GM18909 (cell line): ENCODE results near the gene NHS.

Experiments
- ATAC-seq: cut with Tn5 transposase; IDR thresholded peaks from one replicate; pipeline ENCODE4 v1.9.1; 2021; ENCODE audit warnings: mild to moderate bottlenecking; ENCODE audit not compliant: unreplicated experiment, poor library complexity

NHS gene

DNA sequence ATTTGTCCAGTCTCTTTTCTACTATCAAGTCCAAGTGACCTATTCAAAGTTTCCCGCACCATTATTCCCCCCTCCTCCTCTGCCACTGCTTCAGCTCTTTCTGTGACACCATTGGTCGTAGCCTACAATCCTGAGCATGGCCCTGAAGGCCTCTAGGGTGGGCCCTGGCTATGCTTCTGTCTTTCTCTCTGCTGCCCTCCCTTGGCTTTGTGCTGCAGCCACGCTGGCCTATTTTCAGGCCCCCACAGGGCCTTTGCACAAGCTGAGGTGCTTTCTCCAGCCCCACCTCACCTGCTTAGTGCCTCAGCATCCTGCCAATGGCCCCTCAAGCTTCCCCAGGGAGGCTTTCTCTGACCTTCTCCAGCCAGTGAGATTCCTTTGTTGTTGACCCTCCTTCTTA, 156.5 kb downstream of the NHS start:
- ATAC-seq, result no peak

DNA sequence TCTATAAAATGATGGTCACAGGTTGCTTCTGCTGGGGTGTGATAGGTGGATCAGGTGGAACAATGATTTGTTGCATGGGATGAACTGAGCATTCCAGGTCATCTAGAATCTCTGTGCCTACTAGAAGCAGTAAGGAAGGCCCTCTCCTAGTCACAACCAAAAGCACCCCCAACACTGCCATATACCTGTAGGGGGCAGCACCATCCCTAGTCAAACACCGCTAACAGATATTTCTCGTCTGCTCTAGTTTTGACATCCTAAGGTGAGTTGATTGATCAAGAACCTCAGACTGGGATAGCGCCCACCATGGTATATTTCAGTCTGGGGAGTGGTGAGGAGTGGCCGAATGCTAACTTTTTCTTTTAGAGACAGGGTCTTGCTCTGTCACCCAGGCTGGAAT, 160.2 kb downstream of the NHS start:
- ATAC-seq, result peak; percentile 63

DNA sequence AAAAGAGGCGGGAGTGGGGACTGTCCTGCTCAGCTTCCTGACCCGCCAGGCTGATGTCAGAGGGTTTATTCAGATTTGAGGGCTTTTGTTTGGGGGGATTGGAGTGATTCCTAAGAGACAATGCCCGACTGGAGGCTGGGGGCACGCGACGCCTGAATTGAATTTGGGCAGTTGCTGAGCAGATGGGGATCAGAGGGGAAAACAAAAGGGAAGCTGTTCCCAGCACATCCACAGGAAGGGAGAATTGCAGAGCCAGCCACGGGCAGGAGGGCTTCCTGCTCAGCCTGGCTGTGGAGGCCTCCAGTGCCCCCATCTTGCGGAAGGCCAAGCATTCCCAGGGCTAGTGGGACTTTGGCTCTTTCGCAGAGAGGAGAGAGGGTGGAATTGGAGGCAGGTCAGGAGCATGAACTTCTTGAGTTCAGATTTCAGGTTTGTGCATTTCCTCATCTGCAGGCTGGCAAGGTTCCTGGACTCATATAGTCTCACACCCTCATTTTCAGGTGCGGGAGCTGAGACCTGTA, 162.8 kb downstream of the NHS start:
- ATAC-seq, result no peak

DNA sequence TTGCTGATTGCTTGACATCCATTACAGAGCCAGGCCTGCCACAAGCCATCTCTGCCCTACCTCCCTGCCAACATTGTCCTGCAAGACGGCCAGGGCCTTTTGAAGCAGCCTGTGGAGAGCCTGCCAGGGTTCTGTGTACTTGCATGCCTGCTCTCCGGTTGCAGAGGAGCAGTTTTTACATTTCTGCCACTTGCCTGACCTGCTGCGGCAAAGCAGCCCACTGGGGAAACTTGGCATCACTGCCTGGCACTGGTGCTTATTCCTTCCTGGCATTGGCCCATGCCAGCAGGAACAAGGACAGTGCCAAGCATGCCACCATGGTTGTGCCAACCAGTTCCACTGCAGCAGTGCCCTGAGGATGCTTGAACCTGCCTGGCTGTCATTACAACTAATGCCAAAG, 167.1 kb downstream of the NHS start:
- ATAC-seq, result no peak

DNA sequence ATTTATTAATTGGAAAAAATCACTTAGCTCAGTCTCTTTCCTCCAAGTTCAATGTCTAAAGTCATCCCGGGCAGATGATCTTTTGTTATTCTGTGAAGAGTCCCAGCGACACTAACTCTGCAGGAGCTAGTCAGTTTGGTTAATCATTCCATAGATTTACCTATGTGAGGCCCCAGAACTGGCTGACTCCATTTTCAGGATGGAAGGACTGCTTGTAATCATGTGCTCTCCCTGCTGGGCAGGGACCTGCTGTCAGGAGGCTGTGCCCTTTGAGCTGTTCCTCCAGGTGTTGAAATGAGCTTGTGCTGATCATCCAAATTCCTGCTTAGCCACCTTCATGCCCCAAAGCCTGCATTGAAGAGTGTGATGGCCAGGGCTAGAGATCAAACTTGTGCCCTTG, 169.8 kb downstream of the NHS start:
- ATAC-seq, result no peak

DNA sequence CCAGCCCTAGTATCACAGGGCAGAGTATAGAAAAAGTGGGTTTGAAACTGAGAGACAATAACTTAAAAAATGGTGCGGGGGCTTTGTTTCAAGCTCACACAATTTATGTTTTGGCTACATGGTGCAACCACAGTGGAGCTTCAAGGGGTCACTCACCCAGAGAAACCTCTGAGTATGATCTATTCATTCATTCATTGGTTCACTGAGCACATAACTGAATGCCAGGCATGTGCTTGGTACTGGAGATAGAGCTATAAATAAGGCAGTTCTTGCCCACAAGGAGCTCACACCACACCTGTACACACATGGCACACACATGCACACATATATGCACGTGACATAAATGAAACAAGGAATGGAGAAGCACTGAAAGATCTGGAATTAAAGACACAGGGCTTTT, 171.4 kb downstream of the NHS start:
- no peak for ATAC-seq

DNA sequence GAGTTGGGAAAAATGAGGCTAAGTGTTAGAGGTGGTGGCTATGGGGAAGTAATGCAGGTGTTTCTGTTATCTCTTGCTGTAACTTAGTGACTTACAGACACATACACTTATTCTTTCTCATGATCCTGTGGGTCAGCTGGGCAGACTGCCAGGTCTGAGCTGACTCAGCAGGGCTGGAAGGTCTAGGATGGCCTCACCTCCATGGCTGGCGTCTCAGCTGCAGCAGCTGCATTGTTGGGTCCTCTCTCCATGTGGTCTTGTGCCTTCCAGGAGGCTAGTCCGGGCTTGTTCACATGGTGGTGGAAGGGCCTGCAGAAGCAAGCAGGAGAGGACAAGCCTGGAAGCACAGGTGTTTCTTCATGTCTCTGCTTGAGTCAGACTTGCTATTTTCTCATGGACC, 172.7 kb downstream of the NHS start:
- ATAC-seq, result peak; percentile 78

DNA sequence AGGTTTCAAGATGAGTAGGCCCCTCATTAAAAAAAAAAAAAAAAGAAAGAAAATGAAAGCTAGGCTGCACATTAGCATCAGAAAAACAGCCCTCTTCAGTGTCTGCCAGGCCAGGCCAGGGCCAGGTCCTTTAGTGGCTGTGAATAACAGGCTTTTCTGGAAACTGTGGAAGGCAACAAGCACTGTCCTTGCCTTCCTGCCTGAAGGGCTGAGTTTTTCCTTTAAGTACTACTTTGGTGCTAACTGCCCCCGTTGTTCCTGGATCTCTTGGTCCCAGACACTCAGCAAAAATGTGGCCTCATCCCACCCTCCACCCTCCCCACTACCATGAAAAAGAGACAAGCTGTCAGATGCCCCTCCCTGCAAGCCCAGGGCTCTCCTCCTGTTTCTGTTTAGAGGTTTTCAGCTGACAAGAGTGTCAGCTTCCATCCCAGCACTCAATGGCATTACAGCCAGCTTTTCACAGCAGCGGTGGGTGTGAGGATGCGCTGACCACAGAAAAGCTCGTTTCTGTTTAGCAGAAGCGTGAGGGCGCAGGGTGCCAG, 174.2 kb downstream of the NHS start:
- ATAC-seq, result no peak

DNA sequence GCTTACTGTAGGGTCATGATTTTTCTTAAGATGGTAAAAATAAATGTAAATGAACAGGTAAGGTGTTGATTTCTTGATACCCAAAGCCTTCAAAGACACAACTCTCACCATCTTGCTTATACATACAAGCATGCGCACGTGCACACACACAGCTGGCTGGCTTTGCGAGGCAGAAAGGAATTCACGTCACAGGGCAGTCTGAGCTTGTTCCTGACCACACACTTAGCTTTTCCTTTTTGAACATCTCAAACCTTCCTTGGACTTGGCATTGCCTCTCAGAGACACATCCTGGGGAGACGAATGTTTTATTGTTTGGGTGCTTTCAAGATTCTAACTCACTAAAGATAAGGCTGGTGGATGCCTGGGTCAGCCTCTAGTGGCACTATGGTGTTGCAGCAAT, 175.0 kb downstream of the NHS start:
- no peak for ATAC-seq

DNA sequence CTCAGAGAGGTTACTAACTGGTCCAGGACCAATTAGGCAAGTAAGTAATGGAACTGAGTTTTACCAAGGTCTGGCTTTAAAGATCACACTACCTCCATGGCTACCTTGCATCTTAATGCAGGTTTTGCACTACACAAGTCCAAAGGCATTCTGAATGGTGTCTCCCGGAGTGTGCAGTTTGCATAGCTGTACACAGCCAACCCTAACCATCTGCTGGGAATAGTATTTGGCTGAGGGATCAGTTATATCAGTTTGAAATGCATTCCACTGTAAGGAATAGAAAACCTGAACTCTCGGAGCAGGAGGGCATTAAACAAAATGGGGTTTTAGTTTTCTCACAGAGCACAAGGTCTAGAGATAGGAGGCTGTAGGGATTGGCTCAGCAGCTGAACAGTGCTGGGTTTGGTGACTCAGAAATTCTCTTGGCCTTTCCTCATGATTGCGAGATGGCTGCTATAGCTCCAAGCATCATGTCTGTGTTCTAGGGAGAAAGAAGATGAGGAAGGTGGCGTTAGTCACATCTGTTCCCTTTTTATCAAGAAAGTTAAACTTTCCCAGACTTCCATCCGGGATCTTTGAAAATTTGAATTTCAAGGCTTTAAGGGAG, 177.1 kb downstream of the NHS start:
- no peak for ATAC-seq

DNA sequence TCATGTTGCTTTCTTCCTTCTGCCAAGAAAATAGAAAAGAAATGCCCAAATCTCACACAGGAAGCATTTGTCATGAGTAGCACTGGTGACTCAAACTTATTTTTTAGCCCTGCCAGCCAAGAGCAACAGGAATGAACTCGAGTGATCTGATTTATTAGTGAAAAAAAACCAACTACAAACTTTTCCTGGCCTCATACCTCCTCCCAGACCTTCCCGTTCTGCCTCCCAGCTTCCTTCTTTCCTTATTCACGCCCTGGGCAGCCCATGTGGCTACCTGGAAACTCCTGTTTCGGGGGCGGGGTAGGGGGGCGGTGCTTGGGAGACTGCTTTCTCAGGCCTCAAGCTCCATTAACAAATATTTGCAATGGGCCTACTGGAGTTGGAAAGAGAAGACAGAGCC, 178.5 kb downstream of the NHS start:
- no peak for ATAC-seq

DNA sequence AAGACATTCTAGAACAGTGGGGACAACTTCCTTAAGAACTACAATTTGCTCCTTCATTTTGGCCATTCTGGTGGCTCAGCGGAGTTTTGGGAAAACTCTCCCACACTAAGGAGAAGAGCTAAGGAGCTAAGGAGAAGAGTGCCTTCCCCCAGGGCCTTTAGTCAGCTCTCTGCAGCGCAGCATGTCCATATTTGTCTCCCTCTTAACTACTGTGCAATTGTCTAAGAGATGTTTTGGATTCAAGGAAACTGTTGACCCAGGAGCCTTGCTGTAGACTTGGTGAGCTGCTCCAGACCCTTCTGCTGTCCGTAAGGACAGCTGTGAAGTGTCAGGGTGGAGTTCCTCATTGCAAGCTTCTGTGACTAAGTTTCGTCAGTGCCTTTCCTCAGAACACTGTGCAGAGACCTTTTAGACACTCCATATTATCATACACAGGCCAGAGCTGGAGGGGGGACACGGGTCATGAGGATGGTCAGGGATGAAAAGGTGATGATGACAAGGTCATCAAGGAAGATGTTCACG, 179.0 kb downstream of the NHS start:
- no peak for ATAC-seq

DNA sequence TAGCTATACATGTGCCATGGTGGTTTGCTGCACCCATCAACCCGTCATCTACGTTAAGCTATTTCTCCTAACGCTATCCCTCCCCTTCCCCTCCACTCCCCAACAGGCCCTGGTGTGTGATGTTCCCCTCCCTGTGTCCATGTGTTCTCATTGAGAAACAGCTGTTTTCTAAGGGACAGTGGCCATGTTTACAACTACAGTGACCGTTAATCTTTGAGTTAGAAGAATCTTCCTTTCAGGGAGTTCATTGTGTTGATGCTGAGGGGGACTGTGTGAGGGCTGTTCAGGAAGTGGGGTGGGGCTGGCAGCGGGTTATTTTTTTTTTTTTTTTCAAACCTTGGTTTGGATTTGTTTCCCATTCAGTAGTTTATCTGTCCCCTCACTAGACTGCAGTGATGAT, 179.9 kb downstream of the NHS start:
- ATAC-seq, result no peak

DNA sequence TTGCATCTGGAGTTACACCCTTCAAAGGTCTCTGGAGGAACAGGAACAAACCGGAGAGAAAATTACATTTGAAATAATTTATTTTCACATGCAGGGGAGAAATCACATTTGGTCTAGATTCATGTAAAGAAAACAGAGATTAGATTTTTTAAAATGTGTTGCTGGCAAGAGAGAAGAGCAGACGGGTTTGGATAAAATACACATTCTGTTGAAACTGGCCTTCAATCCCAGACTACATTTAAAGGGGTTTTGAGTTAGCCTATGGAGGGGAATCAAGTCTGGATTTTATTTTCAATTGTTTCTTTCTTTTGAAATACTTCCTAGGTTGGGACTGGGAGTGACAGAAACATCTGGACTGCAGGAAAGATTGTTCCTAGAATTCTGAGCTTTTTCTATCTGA, 180.8 kb downstream of the NHS start:
- no peak for ATAC-seq

DNA sequence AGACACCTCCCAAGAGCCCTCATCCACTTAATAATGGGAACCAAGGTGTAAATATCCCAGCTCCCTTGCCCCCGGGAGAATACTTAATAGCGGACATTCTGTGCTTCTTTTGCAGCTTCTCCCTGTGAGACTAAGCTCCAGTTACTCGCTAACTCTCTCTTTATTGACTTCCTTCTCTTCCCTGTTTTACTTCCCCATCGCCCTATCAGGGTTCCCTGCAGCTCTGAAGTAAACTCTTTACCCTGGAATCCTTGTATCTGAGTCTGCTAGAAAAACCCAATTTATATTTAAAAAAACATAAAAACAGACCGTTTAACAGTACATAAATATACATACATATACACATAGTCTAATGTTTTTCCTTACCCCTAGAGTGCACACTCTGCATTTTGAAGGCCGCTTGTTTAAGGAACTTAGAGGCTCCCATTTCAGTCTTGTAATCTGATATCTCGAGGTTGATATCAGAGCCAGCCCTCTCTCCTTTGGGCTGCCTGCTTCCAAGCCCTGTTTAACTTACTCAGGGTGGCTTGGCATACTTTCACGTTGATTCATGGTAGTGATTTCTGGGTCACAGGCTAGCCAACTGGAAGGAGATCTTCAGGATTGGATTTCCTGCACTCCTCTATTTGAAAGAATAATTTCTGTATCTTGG, 184.9 kb downstream of the NHS start:
- no peak for ATAC-seq

DNA sequence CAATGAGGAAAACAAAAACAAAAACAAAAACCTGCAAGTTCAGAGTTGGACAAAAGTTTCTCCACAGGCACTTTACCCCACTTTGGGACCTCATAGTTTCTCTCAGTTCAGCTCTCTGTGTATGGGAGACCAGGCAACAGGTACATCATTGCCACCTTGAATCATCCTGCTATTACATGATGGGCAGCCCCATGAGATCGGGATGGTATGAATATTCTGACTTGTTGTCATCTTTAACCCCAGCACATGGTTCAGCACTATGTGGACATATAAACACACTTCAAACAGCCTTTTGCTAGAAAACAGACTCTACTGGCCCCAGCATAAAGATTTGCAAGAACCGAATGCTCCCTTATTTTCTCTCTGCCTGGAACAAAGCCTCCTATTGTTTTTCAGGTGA, 185.4 kb downstream of the NHS start:
- ATAC-seq, result no peak

DNA sequence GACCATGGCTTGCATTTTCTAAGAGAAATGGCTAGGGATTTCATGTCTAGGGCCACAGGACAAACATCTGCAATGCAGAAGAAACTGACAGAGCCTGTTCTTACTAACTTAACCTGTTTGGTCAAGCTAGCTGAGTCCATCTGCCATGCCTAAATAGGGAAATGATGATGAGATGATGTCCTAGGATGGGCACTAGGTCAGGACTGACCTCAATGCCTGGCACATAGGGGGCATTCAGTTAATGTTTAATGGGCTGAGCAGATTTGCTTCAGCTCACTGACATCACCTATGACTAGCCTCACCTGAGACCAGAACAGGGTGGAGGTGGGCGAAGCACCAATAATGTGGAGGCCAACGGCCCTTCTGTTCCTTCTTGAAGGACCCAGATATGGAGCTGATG, 188.1 kb downstream of the NHS start:
- ATAC-seq, result no peak

DNA sequence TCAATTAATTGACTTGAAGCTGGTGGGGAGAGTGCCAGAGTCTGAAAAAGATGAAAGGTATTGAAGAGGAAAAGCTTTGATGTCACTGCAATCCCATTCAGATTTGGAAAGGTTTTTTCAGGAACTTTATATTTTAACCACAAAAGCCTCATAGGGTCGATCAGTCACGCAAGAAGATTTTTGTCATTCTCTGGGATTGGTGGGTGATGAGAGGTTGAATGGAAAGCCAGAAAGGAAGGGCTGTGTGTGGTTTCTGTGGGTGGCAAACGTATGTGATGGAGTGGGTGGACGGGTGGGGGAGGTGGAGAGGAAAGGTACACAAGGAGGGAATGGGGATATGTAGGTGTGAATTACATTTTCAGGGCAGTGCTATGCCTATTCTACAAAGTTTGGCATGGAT, 188.5 kb downstream of the NHS start:
- no peak for ATAC-seq

DNA sequence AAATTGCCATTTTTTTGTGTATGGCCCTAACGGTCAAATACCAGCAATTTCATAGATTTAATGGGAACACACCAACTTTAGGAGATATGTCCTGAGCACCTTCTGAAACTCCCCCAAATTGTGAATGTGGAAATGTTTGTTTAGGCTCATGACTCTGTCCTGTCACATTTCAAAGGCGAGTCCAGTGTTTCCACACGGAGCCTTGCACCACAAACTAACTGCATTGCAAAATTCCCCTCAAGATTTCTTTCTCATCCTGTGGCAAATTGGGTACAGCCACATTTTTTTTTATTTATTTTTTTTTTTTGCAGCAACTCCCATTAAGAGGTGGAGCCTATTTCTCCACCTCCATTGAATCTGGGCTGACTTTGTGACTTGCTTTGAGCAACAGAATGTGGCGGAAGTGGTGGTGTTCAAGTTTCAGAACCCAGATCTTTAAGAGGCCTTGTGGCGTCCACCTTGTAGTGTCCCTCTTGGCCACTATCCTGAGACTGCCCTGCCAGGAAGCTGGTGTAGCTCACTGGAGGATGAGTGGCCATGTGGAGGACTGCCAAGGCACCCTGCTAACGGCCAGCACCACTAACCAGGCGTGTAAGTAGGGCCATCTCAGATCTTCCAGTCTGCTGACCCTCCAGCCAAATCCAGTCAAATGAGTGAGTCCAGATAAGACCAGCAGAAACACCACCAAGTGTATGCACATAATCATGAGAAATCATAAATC, 189.8 kb downstream of the NHS start:
- no peak for ATAC-seq

DNA sequence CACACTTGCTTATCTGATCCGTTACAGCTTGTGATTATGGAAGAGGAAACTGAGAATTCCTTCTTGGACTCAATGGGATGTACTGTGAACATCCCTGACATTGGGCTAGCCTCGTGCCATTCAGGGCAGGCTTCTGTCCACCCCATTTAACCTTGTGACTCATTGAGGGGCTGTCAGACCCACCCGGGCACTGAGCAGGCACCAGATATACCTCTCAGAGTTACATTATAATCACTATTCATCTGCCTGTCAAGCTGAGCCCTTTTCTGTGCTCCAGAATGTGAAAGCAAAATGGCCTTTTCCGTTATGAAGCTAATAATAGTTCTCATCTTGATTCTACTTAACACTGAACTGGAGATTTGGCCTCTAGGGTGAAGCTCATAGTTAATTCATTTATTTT, 191.7 kb downstream of the NHS start:
- ATAC-seq, result no peak

DNA sequence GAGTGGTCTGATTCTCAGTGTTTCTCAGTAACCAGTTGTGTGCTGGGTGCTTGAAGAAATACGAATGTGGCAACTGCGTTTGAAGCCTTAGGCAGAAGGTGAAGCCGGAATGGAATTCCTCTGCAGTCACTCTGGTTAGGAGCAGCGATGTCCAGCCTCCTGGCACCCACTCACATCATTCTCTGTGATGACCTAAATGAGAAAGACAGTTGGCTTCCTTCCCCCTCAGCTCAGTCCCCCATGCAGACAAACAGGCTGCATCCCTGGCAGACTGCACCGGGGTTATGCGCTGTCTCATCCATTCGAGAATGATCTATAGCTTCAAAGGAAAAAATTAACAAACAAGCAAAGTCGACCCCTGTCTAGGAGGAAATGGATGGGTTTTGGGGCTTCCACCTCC, 192.2 kb downstream of the NHS start:
- ATAC-seq, result no peak
